HS-27A (cell line): ENCODE data around the gene PRMT7.
"Not testable (repeated sequence)": the region's sequence is repeated elsewhere in the genome, so short reads cannot be mapped to it uniquely, and the experiment has no call there.

Experiments used
- DNase-seq: peaks from one replicate; pipeline ENCODE4 v3.0.0-alpha.2; 2012; ENCODE audit warnings: low read depth, missing footprints

PRMT7 gene

DNA sequence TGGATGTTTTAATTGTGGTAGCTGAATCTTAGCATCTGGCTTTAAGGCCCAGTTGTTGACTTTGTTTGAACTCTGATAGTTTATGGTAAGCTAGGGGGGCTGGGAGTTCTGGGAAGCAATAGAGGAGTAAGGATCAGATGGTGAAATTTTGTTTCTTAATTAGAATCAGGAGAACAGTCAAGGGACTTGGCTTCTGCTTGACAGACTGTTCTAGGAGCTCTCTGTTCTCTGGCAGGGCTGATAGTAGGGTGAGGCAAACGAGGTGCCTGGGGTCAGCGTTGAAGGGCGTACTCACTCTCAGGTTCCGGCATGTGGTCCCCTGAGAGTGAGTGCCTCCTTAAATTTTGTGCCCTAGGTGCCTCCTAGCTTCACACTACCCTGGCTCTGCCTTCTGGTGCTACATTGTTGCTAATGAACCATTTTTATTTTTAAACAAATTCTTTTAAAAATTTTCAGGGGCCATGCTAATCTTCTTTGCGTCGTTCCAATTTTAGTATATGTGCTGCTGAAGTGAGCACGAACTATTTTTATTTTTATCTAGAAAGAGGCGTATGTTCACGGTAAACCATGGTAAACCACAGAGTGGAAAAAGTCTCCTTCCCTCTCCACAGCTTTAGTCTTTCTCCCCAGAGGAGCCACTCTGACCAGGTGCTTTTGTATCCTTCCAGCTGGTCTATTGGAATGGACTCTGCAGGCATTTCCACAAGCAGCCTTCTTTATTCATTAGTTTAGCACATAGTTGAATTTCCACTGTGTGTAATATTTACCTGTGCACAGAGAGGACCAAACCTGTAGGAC lies 26.8 kb upstream of the PRMT7 start:
- DNase-seq = no peak

- DNase-seq = no peak
Measured at GRCh38 chr16:68284847-68285246, 26.0 kb upstream of the PRMT7 start.

DNA sequence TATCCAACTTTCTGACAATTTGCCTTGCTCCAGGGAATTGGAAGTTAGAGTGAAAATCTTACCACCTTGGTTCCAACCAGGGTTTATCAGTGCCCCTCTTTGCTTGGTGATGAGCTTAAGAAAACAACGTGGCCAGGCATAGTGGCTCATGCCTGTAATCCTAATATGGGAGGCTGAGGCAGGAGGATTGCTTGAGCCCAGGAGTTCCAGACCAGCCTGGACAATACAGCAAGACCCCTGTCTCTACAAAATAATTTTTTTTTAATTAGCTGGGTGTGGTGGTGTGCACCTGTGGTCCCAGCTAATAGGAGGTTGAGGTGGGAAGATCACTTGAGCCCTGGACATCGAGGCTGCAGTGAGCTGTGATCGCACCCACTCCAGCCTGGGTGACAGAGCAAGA lies 25.1 kb upstream of the PRMT7 start:
- no peak for DNase-seq

GRCh38 chr16:68286153-68287074 lies 24.4 kb upstream of the PRMT7 start:
- DNase-seq = no peak

DNA sequence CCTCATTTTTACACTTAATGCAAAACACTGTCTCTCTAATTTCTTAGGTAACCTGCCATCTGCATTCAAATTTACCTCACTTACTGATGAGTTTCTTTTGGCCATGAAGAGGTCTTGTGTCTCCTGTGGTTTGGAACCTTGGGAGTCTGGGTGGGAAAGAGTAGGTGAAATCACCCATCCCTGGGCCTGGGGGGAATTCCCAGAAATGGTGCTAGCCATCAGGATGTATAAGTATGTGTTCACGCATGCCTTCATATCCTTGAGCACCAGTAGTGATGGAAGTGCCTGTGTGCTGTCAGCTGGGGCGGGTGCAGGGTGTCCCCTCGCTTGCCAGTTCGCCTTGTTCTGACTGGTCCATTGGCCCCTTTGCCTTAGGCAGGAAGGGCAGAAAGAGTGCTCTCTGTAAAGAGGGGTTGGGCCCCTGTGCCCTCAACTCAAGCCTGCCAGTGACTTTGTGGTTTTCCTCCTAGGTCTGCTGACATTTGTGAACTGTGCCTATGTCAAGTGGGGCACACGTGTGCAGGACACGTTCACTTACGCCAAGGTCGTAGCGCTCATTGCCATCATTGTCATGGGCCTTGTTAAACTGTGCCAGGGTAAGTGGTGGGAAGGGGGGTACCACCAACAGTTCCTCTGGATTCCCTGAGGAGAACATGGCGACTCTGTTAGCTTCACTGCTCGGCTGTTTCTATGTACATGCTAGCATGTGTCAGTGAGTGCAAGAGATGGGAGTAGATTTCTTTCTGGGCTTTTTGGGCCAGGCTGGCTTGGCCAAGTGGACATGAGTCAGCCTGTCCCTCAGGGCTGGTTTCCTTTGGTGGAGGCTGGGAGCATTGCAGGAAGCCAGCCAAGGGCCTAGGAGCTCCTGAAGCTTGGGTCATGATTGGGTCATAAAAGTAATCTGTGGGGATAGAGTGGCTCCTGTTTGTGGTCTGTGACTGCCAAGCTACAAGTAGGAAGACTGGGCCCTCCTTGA lies 23.3 kb upstream of the PRMT7 start:
- no peak for DNase-seq

GRCh38 chr16:68288252-68288650 lies 22.6 kb upstream of the PRMT7 start:
- DNase-seq = no peak

DNA sequence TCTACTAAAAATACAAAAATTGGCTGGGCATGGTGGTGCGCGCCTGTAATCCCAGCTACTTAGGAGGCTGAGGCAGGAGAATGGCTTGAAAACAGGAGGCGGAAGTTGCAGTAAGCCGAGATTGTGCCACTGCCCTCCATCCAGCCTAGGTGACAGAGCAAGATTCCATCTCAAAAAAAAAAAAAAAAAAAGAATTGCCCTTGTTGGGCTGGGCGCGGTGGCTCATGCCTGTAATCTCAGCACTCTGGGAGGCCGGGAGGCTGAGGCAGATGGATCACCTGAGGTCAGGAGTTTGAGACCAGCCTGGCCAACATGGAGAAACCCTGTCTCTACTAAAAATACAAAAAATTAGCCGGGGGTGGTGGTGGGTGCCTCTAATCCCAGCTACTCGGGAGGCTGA lies 22.0 kb upstream of the PRMT7 start:
- not testable (repeated sequence) for DNase-seq

- DNase-seq = no peak
Measured at GRCh38 chr16:68289202-68289601, 21.6 kb upstream of the PRMT7 start.

GRCh38 chr16:68289621-68290329 lies 21.0 kb upstream of the PRMT7 start:
- no peak for DNase-seq

DNA sequence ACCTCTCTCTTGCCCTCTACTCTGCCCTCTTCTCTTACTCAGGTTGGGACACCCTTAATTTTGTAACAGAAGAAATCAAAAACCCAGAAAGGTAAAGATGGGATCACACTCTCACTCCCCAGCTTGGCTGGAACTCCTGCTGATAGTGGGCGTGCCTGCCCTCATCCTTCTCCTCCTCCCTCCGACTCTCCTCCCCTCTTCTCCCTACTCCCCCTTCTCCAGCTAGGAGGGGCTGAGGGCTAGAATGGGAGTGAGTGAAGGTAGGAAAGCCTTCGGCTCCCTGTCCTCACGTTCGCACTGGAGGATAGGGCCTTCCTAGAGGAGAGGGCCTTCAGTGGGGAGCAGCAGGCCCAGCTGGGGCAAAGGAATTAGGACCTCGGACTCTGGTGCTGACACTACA lies 20.4 kb upstream of the PRMT7 start:
- no peak for DNase-seq

DNA sequence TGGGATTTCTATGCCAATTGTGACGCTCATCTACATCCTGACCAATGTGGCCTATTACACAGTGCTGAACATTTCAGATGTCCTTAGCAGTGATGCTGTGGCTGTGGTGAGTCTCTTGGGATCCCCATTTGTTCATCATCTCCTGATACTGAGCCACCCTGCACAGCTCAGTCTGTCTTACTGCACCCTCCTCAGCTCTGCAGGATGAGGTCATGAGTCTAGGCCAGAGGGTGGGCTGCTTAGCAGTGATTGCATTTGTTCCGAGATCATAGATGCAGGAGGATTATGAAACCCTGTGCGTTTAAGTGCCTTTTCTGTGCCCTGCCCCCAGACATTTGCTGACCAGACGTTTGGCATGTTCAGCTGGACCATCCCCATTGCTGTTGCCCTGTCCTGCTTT lies 19.6 kb upstream of the PRMT7 start:
- DNase-seq = no peak

DNA sequence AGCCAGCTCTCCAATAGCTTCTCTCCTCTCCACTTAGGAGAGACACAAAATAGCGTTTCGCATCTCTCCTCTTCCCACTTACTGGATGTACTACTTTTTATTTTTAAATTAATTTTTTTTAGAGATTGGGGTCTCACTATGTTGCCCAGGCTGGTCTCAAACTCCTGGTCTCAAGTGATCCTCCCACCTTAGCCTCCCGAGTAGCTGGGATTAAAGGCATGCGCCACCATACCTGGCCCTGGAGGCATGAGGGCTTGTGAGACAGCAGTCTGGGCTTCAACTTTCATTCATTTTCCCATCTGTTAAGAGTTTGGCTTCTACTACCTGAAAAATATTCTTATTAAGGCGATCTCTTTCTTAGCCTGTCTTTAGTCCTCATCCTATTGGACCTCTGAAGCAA lies 18.4 kb upstream of the PRMT7 start:
- no peak for DNase-seq

DNA sequence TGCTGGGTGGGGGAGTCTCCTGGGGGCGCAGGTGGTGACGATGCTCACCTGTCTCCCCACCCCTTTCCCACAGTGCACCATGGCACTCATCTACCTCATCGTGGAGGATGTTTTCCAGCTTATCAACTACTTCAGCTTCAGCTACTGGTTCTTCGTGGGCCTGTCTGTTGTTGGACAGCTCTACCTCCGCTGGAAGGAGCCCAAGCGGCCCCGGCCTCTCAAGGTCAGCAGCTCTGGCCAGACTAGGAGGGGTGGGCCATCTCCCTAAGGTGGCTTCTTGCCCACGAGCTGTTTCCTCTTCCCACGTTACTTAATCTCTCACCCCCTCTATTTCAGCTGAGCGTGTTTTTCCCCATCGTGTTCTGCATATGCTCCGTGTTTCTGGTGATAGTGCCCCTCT lies 14.5 kb upstream of the PRMT7 start:
- no peak for DNase-seq

DNA sequence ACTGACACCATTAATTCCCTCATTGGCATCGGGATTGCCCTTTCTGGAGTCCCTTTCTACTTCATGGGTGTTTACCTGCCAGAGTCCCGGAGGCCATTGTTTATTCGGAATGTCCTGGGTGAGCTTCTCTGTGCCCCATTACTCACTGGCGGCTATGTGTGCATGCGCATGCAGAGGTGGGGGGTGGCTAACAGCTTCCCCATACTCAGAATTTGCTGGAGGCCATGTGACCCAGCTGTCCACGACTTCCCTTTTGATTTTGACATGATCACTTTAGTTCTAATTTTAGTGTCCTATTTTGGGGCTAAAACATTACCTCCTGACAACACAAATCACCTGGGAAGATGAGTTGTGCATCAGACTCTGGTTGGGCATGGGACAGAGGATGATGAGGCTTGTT lies 14.1 kb upstream of the PRMT7 start:
- DNase-seq = no peak

- DNase-seq = no peak
Measured at GRCh38 chr16:68297908-68298307, 12.9 kb upstream of the PRMT7 start.

DNA sequence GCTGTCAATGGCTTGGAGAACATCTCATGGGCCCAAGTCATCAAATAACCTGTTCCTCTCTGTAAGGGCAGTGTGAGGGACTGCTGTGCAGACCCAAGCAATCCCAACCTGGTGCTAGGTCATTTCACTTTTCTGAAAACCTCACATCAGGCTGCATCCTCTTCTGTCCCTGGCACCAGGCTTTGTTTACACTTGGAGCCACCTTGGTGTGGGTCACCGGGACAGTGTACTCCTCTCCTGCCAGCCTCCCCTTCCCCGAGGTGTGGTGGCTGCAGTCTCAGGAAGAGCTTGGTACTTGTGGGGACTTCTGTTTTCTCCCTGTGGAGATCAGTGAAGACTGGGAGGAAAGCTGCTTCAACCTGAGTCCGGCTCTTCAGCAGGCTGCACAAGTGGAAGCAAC lies 12.5 kb upstream of the PRMT7 start:
- no peak for DNase-seq

GRCh38 chr16:68298907-68299561 lies 11.8 kb upstream of the PRMT7 start:
- peak; percentile 59 for DNase-seq

- no peak for DNase-seq
Measured at GRCh38 chr16:68299571-68300453, 11.0 kb upstream of the PRMT7 start.

DNA sequence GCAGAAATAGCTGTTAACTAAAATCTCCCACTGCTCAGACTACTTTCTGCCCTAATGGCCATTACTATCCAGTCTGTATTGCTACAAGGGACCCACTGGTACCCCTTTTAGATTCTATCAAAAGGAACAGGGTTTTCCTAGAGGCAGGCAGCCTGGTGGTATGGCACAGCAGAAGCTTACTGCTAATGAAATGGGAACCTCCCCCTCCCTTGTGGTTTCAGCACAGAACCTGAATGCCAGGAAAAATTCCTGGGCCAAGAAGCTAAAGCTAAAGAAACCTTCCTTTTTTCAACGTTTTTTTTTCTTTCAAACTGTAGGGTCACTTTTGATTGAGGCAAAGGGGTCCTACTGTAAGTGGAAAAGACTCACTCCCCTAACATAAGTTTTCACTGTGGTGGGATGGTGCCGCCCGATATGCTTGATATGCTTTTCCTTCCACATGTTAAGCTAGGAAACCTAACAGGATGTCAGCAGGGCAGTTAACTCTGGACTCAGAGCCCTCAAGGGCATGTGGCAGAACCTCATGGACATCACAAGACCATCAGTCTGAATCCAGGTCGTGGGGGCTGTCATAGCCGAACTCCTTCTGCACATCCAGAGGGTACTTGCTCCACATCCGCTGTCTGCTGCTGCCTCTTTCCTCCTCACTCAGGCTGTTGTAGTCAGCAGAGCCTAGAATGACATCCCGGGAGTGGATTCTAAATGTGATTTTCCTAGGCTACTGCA lies 9.9 kb upstream of the PRMT7 start:
- no peak for DNase-seq
